ENCODE data around the gene RAB7B. TPM values are rescaled to one million over a fixed set of nuclear protein-coding genes. Genes with fewer than 3 reads are reported as not detected.

The RAB7B gene
- total RNA-seq, 1 donor from 2014 or later, result not detected

- Mint-ChIP-seq H3K27ac (no peak overlapping the region), H3K4me3 (ENCODE audit: low read depth) (no peak overlapping the region), H3K27me3 (ENCODE audit: low read depth) (peaks cover 9% of the 10 kb centered on the region), H3K36me3 (ENCODE audit: low read depth) (no peaks in the 10 kb centered on the region), H3K4me1 (ENCODE audit: low read depth) (no peaks in the 10 kb centered on the region), H3K9me3 (no peaks in the 10 kb centered on the region)
- intact Hi-C loops (cut with micrococcal nuclease), result no loop called here
- DNase-seq (ENCODE audit: low spot score), result no peak
Measured at GRCh38 chr1:205985330-205986005, 17.7 kb downstream of the RAB7B start.

GRCh38 chr1:205983925-205984725, 19.1 kb downstream of the RAB7B start:
- no peaks in the 10 kb centered on the region for H3K4me1 Mint-ChIP-seq (ENCODE audit: low read depth)
- H3K27me3 Mint-ChIP-seq (ENCODE audit: low read depth), result peaks cover 3% of the 10 kb centered on the region
- intact Hi-C loops (cut with micrococcal nuclease), result loop anchor here (1.0 kb wide), 1 partner anchor 122 kb away; no protein-coding TSS in a partner anchor
- no peak for DNase-seq (ENCODE audit: low spot score)
- H3K9me3 Mint-ChIP-seq, result no peaks in the 10 kb centered on the region
- no peak overlapping the region for H3K4me3 Mint-ChIP-seq (ENCODE audit: low read depth)
- no peak overlapping the region for H3K27ac Mint-ChIP-seq
- no peaks in the 10 kb centered on the region for H3K36me3 Mint-ChIP-seq (ENCODE audit: low read depth)

DNA sequence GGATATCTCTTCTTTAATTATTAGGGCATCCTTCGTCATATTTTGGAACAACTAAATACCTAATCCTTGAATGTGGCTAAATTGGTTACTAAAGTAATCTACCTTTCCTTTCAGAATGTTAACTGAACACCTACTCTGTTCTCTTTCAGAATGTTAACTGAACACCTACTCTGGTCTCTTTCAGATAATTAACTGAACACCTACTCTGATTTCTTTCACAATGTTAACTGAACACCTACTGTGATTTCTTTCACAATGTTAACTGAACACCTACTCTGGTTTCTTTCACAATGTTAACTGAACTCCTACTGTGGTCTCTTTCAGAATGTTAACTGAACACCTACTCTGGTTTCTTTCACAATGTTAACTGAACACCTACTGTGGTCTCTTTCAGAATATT, 21.9 kb downstream of the RAB7B start:
- intact Hi-C loops (cut with micrococcal nuclease), result no loop called here
- Mint-ChIP-seq H3K4me3 (ENCODE audit: low read depth) (no peak overlapping the region), H3K4me1 (ENCODE audit: low read depth) (no peaks in the 10 kb centered on the region), H3K36me3 (ENCODE audit: low read depth) (no peaks in the 10 kb centered on the region), H3K9me3 (no peaks in the 10 kb centered on the region), H3K27ac (no peak overlapping the region), H3K27me3 (ENCODE audit: low read depth) (peaks cover 5% of the 10 kb centered on the region)
- DNase-seq (ENCODE audit: low spot score), result no peak

DNA sequence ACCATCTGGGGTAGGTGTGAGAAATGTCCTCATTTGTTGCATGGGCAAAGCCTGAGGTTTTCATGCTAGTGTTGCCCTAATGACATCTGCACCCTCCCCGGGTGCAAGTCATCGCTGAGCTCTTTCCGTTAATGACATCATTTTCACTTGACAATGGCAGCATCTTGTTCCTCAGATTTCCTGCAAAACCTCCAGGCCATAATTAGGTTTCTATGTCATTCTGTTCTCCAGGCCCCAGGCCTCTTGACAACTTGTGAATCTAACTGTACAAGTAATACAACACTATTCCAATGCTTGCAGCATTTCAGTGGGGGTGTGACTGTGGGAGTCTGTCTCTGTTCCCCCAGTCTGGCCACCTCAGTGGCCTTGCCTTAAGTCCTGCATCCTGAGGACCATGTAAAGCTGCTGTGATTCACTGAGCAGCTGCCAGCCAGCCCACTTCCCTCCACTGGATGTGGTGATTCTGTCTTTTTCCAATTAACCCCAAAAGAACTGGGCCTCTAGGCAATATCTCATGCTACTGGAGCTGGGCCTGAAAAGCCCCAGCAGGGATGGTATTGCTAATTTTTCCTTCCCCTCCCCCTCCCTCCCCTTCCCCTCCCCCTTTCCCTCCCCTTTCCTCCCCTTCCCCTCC, 22.8 kb downstream of the RAB7B start:
- intact Hi-C loops (cut with micrococcal nuclease), result no loop called here
- no peaks in the 10 kb centered on the region for H3K4me1 Mint-ChIP-seq (ENCODE audit: low read depth)
- H3K4me3 Mint-ChIP-seq (ENCODE audit: low read depth), result no peak overlapping the region
- no peaks in the 10 kb centered on the region for H3K9me3 Mint-ChIP-seq
- peaks cover 5% of the 10 kb centered on the region for H3K27me3 Mint-ChIP-seq (ENCODE audit: low read depth)
- no peaks in the 10 kb centered on the region for H3K36me3 Mint-ChIP-seq (ENCODE audit: low read depth)
- no peak overlapping the region for H3K27ac Mint-ChIP-seq
- no peak for DNase-seq (ENCODE audit: low spot score)

DNA sequence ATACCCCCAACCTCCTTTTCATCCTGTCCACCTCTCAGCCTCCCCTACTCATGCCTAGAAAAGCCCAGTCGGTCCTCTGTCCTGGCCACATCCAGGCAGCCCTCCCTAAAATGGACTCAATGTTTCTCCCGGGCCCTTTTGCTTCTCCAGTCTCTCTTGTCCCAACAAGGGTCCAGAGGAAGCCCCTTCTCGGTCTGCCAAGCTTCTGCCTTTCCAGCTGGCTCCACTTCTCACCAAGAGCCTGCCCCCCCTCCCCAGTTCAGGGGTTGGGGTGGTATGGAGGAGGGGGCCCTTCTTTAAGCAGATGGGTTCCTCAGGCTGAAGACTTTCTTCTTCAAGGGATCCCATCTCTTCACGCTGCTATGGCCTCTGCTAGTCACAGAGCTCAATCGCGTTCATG, 23.9 kb downstream of the RAB7B start:
- DNase-seq (ENCODE audit: low spot score), result no peak
- Mint-ChIP-seq H3K27ac (no peak overlapping the region), H3K4me1 (ENCODE audit: low read depth) (no peaks in the 10 kb centered on the region), H3K4me3 (ENCODE audit: low read depth) (no peak overlapping the region), H3K9me3 (peaks cover 10% of the 10 kb centered on the region), H3K36me3 (ENCODE audit: low read depth) (no peaks in the 10 kb centered on the region), H3K27me3 (ENCODE audit: low read depth) (peaks cover 5% of the 10 kb centered on the region)
- intact Hi-C loops (cut with micrococcal nuclease), result no loop called here

DNA sequence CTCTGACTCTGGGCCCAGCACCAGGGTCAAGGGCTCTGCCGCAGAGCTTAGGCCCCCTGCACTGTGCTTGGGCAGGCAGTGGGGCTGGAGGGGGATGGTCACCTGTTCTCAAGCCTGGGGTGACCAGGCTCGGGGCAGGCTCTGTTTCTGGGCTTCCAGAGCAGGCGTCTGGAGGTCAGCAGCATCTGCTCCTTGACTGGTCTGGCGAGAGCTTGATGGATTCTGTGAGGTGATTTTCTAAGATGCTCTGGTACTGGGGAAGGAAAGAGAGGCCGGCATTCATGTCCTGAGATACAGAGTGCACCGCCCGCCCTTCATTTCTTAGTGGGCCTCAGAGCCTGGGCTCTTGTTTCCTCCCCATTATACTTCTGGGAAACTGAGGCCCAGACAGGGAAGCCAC, 24.5 kb downstream of the RAB7B start:
- no peak overlapping the region for H3K4me3 Mint-ChIP-seq (ENCODE audit: low read depth)
- no peak overlapping the region for H3K27ac Mint-ChIP-seq
- no peaks in the 10 kb centered on the region for H3K36me3 Mint-ChIP-seq (ENCODE audit: low read depth)
- H3K9me3 Mint-ChIP-seq, result peaks cover 16% of the 10 kb centered on the region
- intact Hi-C loops (cut with micrococcal nuclease), result no loop called here
- H3K27me3 Mint-ChIP-seq (ENCODE audit: low read depth), result peaks cover 5% of the 10 kb centered on the region
- DNase-seq (ENCODE audit: low spot score), result no peak
- no peaks in the 10 kb centered on the region for H3K4me1 Mint-ChIP-seq (ENCODE audit: low read depth)

- H3K9me3 Mint-ChIP-seq, result peaks cover 17% of the 10 kb centered on the region
- no peaks in the 10 kb centered on the region for H3K4me1 Mint-ChIP-seq (ENCODE audit: low read depth)
- intact Hi-C loops (cut with micrococcal nuclease), result loop anchor here (1.0 kb wide), 3 partner anchors 58 to 318 kb away; no protein-coding TSS in a partner anchor
Measured at GRCh38 chr1:205977402-205978014, 25.7 kb downstream of the RAB7B start.

DNA sequence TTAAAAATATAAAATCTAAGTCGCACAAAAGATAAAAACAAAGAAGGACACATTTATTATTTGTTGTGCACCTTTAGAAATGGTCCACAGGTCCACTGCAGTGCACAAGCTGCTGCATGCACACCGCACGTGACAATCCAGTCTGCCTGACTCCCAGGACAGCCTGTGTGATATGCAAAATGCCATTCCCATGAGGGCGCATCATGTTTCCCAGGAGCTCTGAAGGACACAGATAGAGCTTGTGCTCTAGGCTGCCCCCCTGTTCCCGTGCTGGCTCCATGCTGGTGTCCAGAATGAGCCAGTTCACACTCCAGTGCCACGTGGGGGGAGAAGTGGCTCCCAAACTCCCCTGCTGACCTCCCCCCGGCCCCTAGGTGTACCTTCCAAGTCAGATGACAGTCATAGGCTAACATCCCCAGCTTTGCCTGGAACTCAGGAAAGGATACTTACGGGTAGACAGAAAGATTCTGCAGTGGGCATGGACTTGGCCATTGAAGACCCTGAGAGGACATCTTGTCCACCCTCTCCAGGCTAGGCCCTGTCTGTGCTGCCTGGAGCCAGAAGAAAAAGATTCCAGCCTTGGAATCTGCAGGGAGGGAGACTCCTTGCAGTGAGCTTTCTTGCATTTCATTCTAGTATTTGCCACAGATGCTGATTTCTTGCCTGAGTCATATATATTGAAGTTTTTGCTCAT, 26.3 kb downstream of the RAB7B start:
- Mint-ChIP-seq H3K4me3 (ENCODE audit: low read depth) (no peak overlapping the region), H3K9me3 (peaks cover 17% of the 10 kb centered on the region), H3K27ac (no peak overlapping the region), H3K4me1 (ENCODE audit: low read depth) (no peaks in the 10 kb centered on the region), H3K27me3 (ENCODE audit: low read depth) (peaks cover 2% of the 10 kb centered on the region), H3K36me3 (ENCODE audit: low read depth) (no peaks in the 10 kb centered on the region)
- intact Hi-C loops (cut with micrococcal nuclease), result loop anchor here (1.0 kb wide), 3 partner anchors 58 to 318 kb away; no protein-coding TSS in a partner anchor
- no peak for DNase-seq (ENCODE audit: low spot score)

More at GRCh38 chr1:205977402-205978014, 25.7 kb downstream of the RAB7B start:
- H3K27me3 Mint-ChIP-seq (ENCODE audit: low read depth), result peaks cover 3% of the 10 kb centered on the region
- H3K27ac Mint-ChIP-seq, result no peak overlapping the region
- H3K4me3 Mint-ChIP-seq (ENCODE audit: low read depth), result no peak overlapping the region
- DNase-seq (ENCODE audit: low spot score), result peak; percentile 56
- no peaks in the 10 kb centered on the region for H3K36me3 Mint-ChIP-seq (ENCODE audit: low read depth)

DNA sequence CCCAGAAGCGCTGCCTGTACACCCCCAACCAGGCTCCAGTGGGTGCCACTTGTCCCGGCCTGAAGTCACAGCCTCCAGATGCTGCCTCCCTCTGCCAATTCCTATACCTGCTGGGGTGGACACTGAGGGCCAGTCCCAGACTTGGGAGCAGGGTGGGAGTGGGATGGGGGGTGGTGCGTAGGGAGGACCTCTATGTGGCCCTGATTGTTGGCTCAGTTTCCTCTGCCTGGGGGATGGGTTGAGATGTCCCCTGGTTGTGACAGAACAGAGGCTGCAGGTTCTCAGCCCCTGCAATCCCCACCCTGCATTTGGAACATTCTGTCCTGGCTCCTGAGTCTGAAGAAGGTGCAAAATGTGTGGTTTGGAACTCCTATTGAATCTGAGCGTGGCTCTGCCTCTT, 27.2 kb downstream of the RAB7B start:
- intact Hi-C loops (cut with micrococcal nuclease), result no loop called here
- Mint-ChIP-seq H3K27ac (no peak overlapping the region), H3K4me1 (ENCODE audit: low read depth) (no peaks in the 10 kb centered on the region), H3K36me3 (ENCODE audit: low read depth) (no peaks in the 10 kb centered on the region), H3K9me3 (peaks cover 17% of the 10 kb centered on the region), H3K4me3 (ENCODE audit: low read depth) (no peak overlapping the region), H3K27me3 (ENCODE audit: low read depth) (peaks cover 2% of the 10 kb centered on the region)
- DNase-seq (ENCODE audit: low spot score), result no peak

DNA sequence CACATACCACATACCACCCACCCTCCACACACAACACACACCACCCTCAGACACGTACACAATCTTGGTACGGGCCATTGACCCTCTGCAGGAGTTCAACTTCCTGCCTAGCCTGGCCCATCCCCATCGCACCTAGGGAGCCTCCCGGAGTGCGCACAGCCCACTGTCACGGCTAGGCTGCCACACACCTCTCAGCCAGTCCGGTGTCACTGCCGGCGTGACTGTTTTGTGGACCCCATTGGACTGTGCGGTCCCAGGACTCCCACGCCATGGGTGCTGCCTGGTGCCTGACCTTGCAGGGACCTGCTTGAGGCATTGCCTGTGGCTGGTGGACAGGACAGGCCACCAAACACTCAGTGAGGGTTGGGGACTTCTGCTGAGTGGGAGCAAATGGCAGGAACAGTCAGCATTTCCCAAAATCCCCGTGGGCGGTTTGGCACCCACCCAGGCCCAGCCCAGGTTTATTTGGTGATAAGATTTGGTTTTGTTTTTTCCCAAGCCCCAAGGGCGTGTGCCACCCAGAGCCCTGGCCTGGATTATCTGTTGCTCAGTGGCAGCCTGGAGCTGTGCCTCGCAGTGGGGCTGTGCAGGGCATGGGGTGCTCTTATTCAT, 27.7 kb downstream of the RAB7B start:
- peaks cover 2% of the 10 kb centered on the region for H3K27me3 Mint-ChIP-seq (ENCODE audit: low read depth)
- peaks cover 17% of the 10 kb centered on the region for H3K9me3 Mint-ChIP-seq
- DNase-seq (ENCODE audit: low spot score), result no peak
- intact Hi-C loops (cut with micrococcal nuclease), result no loop called here
- H3K27ac Mint-ChIP-seq, result no peak overlapping the region
- no peaks in the 10 kb centered on the region for H3K36me3 Mint-ChIP-seq (ENCODE audit: low read depth)
- no peaks in the 10 kb centered on the region for H3K4me1 Mint-ChIP-seq (ENCODE audit: low read depth)
- H3K4me3 Mint-ChIP-seq (ENCODE audit: low read depth), result no peak overlapping the region

- no peak for DNase-seq (ENCODE audit: low spot score)
- Mint-ChIP-seq H3K9me3 (peaks cover 17% of the 10 kb centered on the region), H3K27ac (no peak overlapping the region), H3K4me3 (ENCODE audit: low read depth) (no peak overlapping the region), H3K27me3 (ENCODE audit: low read depth) (peaks cover 2% of the 10 kb centered on the region), H3K4me1 (ENCODE audit: low read depth) (peaks cover 2% of the 10 kb centered on the region), H3K36me3 (ENCODE audit: low read depth) (no peaks in the 10 kb centered on the region)
- intact Hi-C loops (cut with micrococcal nuclease), result no loop called here
Measured at GRCh38 chr1:205974712-205975111, 28.5 kb downstream of the RAB7B start.

All from activated T-helper 2 cell treated with anti-CD3 and anti-CD28 coated beads, Interferon-gamma antibody, Interleukin-2, Interleukin-4, amounts not matched to agents 10 μg/mL and 5 μg/mL and 100 μg/mL, durations not matched to agents 14 hours and 24 hours and 36 hours (primary cell).